Retinal pigment epithelial cell (primary cell): Measurements from ENCODE around the gene NID1.

Experiments
- DNase-seq: peaks from one replicate; pipeline ENCODE4 v3.0.0-alpha.2; 2010; ENCODE audit warnings: low read depth
- H3K4me3 ChIP-seq: 2 replicates; pipeline ENCODE4 v1.5.1; 2011; ENCODE audit warnings: mild to moderate bottlenecking, low read length, control low read depth, moderate library complexity
- TF ChIP-seq, protein P1 (sequence below): conservative IDR thresholded peaks from 2 replicates; pipeline ENCODE4 v1.5.1; 2011; ENCODE audit warnings: low read depth, low read length, control low read depth, inconsistent platforms

The NID1 gene

DNA sequence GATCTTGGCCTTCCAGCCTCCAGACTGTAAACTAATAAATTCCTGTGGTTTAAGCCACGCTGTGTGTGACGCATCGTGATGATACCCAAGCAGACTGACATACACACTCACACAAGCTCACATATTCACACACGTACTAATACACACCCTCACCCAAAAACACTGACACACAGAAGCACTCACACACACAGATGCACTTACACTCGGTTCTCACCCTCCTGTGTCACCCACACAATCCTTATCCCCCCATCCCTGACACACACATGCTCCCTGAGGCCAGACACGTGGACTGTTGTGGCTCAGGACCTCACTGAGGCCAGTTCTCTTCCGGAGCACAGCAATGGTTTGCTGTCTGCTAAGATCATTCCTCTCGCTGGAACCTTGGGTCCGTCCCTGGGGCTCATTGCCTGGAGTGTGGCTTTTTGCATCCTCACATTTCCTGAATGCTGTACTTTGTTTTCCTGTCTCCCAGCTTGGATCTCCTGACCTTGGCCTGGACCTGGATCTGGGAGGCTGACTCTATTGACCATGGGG is 121.2 kb downstream of the NID1 start:
- no peak overlapping the region for H3K4me3 ChIP-seq
- TF ChIP-seq, protein P1, sequence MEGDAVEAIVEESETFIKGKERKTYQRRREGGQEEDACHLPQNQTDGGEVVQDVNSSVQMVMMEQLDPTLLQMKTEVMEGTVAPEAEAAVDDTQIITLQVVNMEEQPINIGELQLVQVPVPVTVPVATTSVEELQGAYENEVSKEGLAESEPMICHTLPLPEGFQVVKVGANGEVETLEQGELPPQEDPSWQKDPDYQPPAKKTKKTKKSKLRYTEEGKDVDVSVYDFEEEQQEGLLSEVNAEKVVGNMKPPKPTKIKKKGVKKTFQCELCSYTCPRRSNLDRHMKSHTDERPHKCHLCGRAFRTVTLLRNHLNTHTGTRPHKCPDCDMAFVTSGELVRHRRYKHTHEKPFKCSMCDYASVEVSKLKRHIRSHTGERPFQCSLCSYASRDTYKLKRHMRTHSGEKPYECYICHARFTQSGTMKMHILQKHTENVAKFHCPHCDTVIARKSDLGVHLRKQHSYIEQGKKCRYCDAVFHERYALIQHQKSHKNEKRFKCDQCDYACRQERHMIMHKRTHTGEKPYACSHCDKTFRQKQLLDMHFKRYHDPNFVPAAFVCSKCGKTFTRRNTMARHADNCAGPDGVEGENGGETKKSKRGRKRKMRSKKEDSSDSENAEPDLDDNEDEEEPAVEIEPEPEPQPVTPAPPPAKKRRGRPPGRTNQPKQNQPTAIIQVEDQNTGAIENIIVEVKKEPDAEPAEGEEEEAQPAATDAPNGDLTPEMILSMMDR = no peak
- DNase-seq = no peak

DNA sequence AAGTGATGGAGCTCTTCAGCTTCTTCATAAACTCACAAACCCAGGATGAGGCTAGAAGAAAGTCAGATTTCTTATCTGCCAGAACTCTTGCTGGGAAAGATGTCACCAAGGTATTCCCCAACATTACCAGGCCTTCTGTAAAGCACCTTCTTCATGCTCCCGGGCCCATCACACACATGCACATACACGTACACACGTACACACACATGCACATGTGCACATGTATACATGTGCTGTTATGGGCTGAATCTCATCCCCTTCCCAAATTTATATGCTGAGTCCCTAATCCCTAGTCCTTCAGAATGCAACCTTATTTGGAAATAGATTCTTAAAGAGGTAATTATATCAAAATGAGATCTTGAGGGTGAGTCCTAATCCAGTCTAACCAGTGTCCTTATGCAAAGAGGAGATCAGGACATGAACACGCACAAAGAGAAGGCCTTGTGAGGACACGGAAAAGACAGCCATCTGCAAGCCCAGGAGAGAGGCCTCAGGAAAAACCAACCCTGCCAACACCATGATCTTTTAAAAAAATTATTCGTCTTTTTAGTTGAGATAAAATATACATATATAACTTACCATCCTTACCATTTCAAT is 121.8 kb downstream of the NID1 start:
- no peak overlapping the region for H3K4me3 ChIP-seq
- TF ChIP-seq, protein P1 = no peak
- no peak for DNase-seq

DNA sequence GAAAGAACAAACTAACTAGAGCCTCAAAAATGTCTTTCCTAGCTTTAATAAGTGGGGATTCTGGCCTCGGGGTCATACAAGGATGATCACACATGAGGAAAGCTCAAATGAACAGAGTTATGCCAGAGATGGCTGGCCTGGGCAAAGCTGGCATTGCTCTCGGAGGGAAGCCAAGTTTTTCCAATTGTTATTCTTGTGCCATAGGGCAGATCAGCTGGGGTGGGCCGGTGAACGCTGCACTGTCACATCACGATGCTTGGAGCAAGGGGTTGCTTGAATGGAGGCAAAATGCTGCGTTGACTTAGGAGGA is 122.3 kb downstream of the NID1 start:
- TF ChIP-seq, protein P1 = no peak
- DNase-seq = no peak
- H3K4me3 ChIP-seq = no peak overlapping the region

DNA sequence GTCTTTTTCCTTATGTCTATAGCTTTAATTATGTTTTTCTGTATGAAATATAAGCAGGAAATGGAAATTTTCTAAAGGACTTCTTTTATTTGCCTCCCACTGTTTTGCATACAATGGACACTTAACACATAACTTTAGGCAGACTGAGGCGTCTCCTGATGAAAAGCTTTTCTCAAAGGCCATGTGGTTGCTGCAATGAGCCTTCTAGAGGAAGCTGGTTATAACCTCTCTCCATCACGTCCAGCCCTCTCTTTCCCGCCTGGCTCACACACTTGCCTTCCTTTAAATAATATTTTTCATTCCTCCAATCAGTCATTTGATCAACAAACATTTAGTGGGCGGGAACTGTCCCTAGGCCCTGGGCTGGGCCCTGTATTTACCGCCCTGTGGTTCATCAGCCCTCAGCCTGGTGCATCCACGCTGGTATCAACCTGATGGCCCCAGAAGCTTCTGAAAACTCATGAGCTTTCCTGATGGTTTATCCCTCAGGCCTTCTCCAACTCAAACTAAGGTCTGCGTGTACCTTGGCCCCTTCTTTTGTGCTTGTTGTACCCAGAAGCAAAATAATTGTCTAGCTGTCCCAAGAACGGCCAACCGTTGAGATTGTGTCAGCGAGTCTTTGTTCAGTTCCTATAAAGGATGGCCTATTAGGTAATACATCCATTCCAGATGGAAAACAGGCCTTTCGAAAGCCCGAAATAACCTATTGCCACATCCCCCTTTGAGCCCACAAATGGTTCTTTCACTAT is 122.8 kb downstream of the NID1 start:
- no peak overlapping the region for H3K4me3 ChIP-seq
- no peak for DNase-seq
- TF ChIP-seq, protein P1 = no peak

DNA sequence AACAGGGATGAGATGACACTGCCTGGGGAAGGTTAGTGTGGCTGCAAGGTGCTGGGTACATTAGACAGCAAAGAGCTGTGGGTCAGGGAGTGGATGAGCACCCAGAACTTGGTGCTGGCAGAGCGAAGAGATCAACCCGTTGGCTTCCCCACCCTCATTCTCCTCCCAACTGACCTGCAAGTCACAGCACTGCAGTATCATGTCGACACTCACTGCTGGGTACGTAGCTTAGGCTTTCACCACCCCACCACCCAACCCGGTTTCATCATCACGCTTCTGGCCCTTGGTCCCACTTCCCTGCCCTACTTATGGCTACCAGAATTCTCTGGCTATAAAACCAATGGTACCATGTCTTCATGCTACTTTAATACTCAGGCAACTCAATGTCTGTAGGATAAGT is 124.6 kb downstream of the NID1 start:
- no peak overlapping the region for H3K4me3 ChIP-seq
- TF ChIP-seq, protein P1 = no peak
- DNase-seq = no peak

DNA sequence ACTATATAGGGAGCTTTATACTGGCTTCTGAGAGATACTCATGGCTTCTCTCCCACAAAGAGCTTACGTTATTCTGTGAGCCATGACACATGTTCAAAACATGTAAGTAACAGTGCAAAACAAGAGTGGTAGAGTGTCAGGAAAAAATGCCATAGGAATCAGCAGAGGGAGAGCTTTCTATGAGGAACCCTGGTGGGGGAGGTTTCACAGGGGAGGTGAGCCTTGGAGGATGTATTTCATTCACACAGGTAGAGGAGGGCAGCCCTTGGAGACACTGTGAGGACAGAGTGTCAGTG is 125.5 kb downstream of the NID1 start:
- H3K4me3 ChIP-seq = no peak overlapping the region
- no peak for DNase-seq
- TF ChIP-seq, protein P1 = no peak

DNA sequence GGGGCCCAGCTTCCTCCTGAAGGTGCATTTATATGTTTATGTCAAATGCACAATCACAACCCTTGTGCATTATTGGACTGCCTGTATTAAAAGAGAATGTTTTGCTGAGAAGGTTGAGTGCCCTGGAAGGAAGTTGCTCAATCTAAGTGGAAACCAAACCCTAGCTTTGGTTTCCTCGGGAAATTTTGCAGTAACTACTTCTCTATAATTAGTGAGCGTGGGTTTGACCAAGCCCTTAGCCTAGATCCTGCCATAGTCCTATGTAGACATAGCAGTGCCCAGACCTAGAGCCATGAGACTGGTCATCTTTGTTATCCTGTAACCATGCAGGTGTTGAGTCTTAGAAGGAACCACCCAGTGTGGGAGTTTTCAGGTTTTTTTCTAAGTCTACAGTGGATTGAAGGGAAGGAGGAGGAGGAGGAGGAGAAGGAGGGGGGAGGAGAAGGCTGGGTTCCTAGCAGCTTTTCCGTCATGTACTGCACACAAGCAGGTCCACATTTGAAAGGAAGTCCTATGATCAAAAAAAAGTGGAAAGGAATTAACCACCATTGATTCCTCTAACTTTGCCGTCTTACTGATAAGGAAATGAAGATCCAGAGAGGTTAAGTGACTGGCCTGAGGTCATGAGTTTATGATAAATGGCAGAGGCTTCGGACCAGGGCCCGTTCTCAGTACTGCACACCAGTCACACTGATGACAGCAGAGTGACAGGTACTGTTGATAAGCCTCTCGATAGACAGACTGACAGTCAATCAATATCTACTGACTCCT is 126.0 kb downstream of the NID1 start:
- TF ChIP-seq, protein P1 = no peak
- DNase-seq = no peak
- no peak overlapping the region for H3K4me3 ChIP-seq
